ENCODE data around the gene VSX1. TPM values are rescaled to one million over a fixed set of nuclear protein-coding genes. Genes with fewer than 3 reads are reported as not detected.

The VSX1 gene
- polyA plus RNA-seq, 1 of the 3 experiments (the other 2 are of a cell fraction) = not detected

GRCh38 chr20:25033924-25034300, 48.0 kb downstream of the VSX1 start:
- ChIA-PET CTCF (interaction anchor here (1.2 to 2.0 kb wide), 2 partner anchors 9 to 28 kb away, joined by 3 to 4 read pairs; no protein-coding TSS in a partner anchor), POLR2A (no interaction called here)
- H3K4me2 ChIP-seq = no peak overlapping the region
- no peaks in the 10 kb centered on the region for H4K20me1 ChIP-seq (ENCODE audit: insufficient read depth)
- DNase-seq = no peak
- no peak overlapping the region for H3K27ac ChIP-seq (ENCODE audit: low read depth in 2 of 2, low read length in 1 of 2)
- no peaks in the 10 kb centered on the region for H3K27me3 ChIP-seq (ENCODE audit: insufficient read depth)
- H3K79me2 ChIP-seq (ENCODE audit: insufficient read depth) = no peaks in the 10 kb centered on the region
- no peaks in the 10 kb centered on the region for H3K9me2 ChIP-seq
- TF ChIP-seq CHD2 (IDR thresholded peaks at IDR 0.05; ENCODE audit: low read length, partially characterized antibody) = no peak
- TF ChIP-seq RAD21 (IDR thresholded peaks at IDR 0.05; ENCODE audit: low read length) = no peak
- no peak for TF ChIP-seq YY1 (IDR thresholded peaks at IDR 0.05; ENCODE audit: low read depth)
- TF ChIP-seq NRF1 (IDR thresholded peaks at IDR 0.05; ENCODE audit: low read depth, low read length) = no peak
- TF ChIP-seq GATA2 (CRISPR knock-in tag; IDR thresholded peaks at IDR 0.05) = no peak
- no peak for TF ChIP-seq ELF1 (IDR thresholded peaks at IDR 0.05)
- no peak for TF ChIP-seq JUND (IDR thresholded peaks at IDR 0.05)
- no peak for TF ChIP-seq GABPA (IDR thresholded peaks at IDR 0.05; ENCODE audit: low read depth)
- TF ChIP-seq FOSL2 (IDR thresholded peaks at IDR 0.05; ENCODE audit: borderline replicate concordance, low read depth) = no peak
- no peak for TF ChIP-seq TEAD4 (IDR thresholded peaks at IDR 0.05; ENCODE audit: borderline replicate concordance, insufficient read depth)
- no peak for TF ChIP-seq USF2 (IDR thresholded peaks at IDR 0.05; ENCODE audit: borderline replicate concordance, low read depth, low read length)
- no peak for TF ChIP-seq POLR2AphosphoS5 (IDR thresholded peaks at IDR 0.05; ENCODE audit: low read depth, low read length)
- no peak for TF ChIP-seq TCF12 (IDR thresholded peaks at IDR 0.05)
- TF ChIP-seq PBX3 (IDR thresholded peaks at IDR 0.05) = no peak
- no peak for TF ChIP-seq FOXM1 (IDR thresholded peaks at IDR 0.05; ENCODE audit: low read depth)
- TF ChIP-seq IRF3 (IDR thresholded peaks at IDR 0.05; ENCODE audit: low read depth, low read length) = no peak
- TF ChIP-seq REST (IDR thresholded peaks at IDR 0.05; ENCODE audit: low read depth, low read length) = no peak
- TF ChIP-seq ZBTB33 (IDR thresholded peaks at IDR 0.05; ENCODE audit: borderline replicate concordance, low read depth) = no peak
- no peak for TF ChIP-seq NFIC (IDR thresholded peaks at IDR 0.05; ENCODE audit: borderline replicate concordance)
- no peak for TF ChIP-seq FOXJ3 (CRISPR knock-in tag; IDR thresholded peaks at IDR 0.05)
- H3K36me3 ChIP-seq (replicated peaks in 1 of 2; ENCODE audit: control insufficient read depth in 1 of 2, insufficient read depth in 2 of 2, low read length in 1 of 2) = no peaks in the 10 kb centered on the region
- H3K9me3 ChIP-seq = no peaks in the 10 kb centered on the region
- WGBS (ENCODE audit: low lambda C conversion rate) = 90% methylated on average over 3 of the region's 3 CpGs
- H3K4me3 ChIP-seq (ENCODE audit: low read depth in 2 of 2, low read length in 1 of 2) = no peak overlapping the region
- H3F3A ChIP-seq (replicated peaks; ENCODE audit: insufficient read depth) = no peaks in the 10 kb centered on the region
- no peak overlapping the region for H2AFZ ChIP-seq (ENCODE audit: low read depth)
- peaks cover 0 to 6% of the 10 kb centered on the region in 2 experiments; a peak in 1 of 4 replicates for H3K4me1 ChIP-seq (ENCODE audit: control insufficient read depth in 1 of 2, insufficient read depth in 2 of 2, low read depth in 1 of 2, low read length in 1 of 2)
- H3K9ac ChIP-seq = no peak overlapping the region

All from SK-N-SH (cell line).